Sigmoid colon (tissue), 4 donors: Measurements from ENCODE around the gene DCAF5.

Experiments used
- CTCF ChIP-seq, 4 experiments: fragments of 450-650 bp in 3 of 4; fragments of 200-600 bp in 1 of 4; IDR thresholded peaks; one replicate each; pipeline ENCODE4 v1.5.1; 2016 to 2019; ENCODE audit warnings: antibody characterized with exemption in 4 of 4, mild to moderate bottlenecking in 3 of 4, moderate library complexity in 2 of 4
- EP300 ChIP-seq, 4 donors: sonication (generic); formaldehyde crosslinking; IDR thresholded peaks; one replicate each; pipeline ENCODE4 v1.6.1; 2017; ENCODE audit warnings: antibody characterized with exemption in 4 of 4
- POLR2A ChIP-seq, 2 donors: fragments of 450-650 bp; IDR thresholded peaks; one replicate each; pipeline ENCODE4 v1.6.1; 2016; ENCODE audit warnings: antibody characterized with exemption in 2 of 2, mild to moderate bottlenecking in 2 of 2, moderate library complexity in 2 of 2
- POLR2AphosphoS5 ChIP-seq, 4 donors: sonication (generic); formaldehyde crosslinking; IDR thresholded peaks; one replicate each; pipeline ENCODE4 v1.6.1; 2017; ENCODE audit warnings: antibody characterized with exemption in 4 of 4

DNA sequence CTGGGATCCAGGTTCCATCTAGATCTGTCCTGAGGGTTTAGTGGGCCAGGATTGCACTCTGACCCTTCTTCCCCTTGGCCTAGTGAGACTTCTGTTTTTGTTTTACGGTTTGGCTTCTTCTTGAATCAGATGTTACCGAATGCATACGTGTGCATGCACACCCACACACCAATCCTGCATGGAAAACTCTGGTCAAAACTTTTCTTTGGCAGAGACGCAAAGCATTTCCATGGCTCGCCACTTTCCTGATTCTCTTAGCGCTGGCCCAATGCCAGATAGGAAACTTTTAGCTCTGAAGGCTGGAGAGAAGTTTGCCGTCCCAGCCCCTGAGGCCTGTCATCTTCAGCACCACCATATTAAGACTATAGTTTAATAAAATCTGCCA is 106.5 kb downstream of the DCAF5 start:
- TF ChIP-seq POLR2A (IDR thresholded peaks at IDR 0.05), result no peak
- no peak for TF ChIP-seq CTCF (IDR thresholded peaks at IDR 0.05)
- TF ChIP-seq POLR2AphosphoS5 (IDR thresholded peaks at IDR 0.05), result peak in 3 of 4 donors; percentile 40 to 75 (median 49)
- TF ChIP-seq EP300 (IDR thresholded peaks at IDR 0.05), result peak in 1 of 4 donors; percentile 6
